SK-N-DZ (cell line): Measurements from ENCODE around the gene ADGRF3.
A peak's percentile ranks its signal among the peaks of the same experiment; 100 is the strongest.
"Not testable (repeated sequence)": the region's sequence is repeated elsewhere in the genome, so short reads cannot be mapped to it uniquely, and the experiment has no call there.

ENCODE experiments used
- DNase-seq: peaks from one replicate; pipeline ENCODE4 v3.0.0-alpha.2; 2015; ENCODE audit warnings: low spot score

Gene ADGRF3

DNA sequence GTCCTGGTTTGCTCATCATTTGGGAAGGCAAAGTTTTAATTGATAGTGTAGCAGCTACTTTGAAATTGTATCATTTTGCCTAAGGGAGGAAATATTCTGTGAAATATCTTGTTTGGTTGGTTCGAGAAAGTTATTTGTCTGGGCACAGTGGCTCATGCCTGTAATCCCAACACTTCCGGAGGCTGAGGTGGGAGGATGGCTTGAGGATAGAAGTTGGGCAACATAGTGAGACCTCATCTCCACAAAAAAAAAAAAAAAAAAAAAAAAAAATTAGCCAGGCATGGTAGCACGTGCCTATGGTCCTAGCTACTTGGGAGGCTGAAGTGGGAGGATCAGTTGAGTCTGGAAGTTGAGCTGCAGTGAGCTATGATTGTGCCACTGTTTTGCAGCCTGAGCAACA is 3.1 kb upstream of the ADGRF3 start:
- DNase-seq = no peak

DNA sequence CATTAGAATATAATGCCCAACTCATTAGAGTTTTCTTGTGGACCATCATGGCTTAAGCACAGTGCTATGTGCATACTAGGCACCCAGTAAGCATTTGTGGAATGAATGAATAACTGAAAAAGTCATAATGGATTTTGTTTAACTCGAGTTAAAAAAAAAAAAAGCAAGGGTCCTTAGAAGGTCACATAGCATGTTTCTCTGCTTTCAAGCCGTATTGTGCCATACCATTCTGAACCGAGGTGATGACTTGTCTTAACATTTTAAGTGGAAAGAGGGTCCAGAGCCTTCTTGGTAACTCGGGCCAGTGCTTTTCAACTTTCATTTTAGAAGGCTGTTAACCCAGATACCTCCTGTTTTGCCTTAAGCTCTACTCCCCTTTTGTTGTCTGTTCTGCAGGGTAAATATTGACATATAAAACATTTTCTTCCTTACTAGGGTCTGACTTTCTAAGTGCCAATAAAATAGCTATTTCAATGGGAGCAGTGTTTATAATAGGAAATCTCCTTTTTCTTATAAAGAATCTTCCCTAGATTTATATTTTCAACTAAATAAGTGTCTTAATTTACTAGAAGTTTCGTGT is 787 bp upstream of the ADGRF3 start:
- DNase-seq = no peak

GRCh38 chr2:26345545-26346453 is 790 bp downstream of the ADGRF3 start, which contains the start of gene SELENOI:
Gene SELENOI (plus strand): TSS chr2:26346143. CDS start chr2:26346233, 90 bp downstream.
- DNase-seq = peak; percentile 98

GRCh38 chr2:26345283-26345544 is 1.4 kb downstream of the ADGRF3 start:
- DNase-seq = no peak

DNA sequence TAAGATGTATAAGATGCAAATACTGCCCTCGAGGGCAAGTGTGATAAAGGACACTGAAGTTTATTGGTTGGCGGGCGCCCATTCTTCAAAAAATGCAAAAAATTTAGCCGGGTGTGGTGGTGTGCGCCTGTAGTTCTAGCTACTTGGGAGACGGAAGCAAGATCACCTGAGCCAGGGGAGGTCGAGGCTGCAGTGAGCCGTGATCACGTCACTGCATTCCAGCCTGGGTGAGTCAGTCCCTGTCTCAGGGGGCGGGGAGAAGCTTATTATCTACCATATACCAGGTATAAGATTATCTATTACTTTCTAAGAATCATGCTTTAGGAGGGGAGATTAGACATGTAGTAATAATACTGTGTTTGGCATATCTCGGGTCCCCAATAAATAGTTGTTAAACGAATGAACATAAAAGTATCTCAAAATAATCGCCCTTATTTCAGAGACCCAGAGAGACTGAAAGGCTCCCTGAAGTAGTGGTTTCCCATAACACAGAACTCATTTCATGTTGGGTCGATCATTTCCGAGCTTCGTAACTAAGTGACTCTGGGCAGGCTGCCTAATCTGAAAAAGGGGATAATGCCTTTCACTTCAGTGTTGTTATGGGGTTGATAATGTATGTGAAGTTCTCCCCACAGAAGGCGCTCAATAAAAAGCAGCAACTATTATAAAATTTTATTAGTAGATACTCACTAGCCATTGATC is 1.9 kb downstream of the ADGRF3 start:
- DNase-seq = no peak

DNA sequence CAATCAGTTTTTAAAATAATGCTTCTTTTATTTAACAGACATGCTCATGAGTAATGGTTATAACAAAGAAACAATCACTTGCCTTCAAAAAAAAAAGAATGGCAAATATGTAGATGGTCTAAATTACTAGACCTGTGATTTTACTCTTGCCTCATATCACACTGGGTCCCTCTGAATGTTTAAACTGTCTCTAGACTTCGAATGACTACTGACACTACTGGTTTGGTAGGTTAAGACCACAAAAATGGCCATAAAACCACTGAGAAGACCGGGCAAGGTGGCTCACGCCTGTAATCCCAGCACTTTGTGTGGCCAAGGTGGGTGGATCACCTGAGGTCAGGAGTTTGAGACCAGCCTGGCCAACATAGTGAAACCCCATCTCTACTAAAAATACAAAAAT is 5.8 kb downstream of the ADGRF3 start:
- DNase-seq = no peak

DNA sequence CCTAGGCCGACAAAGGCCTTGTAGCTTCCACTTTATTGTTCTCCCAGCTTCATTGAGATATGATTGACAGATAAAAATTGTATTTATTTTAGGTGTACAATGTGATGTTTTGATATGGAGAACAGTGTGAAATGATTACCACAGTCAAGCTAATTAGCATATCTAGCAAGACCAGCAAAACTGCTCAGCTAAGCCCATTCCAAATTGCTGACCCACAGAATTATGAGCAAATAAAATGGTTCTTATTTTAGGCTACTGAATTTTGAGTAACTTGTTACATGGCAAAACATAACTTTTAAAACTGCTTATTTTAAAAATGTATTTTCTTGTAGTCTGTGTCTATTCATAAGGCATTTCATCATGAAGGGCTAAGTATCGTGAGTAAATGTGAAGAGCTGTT is 9.3 kb downstream of the ADGRF3 start:
- DNase-seq = no peak

- no peak for DNase-seq
Observed at GRCh38 chr2:26336719-26337118, 9.9 kb downstream of the ADGRF3 start.

DNA sequence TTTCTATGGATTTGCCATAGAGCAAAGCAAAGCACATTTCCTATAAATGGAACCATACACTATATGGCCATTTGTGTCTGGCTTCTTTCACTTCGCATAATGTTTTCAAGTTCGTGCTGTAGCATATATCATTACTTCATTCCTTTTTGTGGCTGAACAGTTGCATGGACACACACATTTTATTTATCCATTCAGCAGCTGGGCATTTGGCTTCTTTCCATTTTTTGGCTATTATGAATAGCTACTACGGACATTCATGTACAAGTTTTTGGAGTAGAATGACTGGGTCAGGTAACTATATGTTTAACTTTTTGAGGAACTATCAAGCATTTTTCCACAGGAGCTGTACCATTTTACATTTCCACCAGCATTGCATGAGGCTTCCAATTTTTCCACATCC is 11.4 kb downstream of the ADGRF3 start:
- DNase-seq = no peak

- DNase-seq = peak; percentile 30
Observed at GRCh38 chr2:26333293-26333692, 13.3 kb downstream of the ADGRF3 start.

- not testable (repeated sequence) for DNase-seq
Observed at GRCh38 chr2:26331321-26331720, 15.3 kb downstream of the ADGRF3 start.

DNA sequence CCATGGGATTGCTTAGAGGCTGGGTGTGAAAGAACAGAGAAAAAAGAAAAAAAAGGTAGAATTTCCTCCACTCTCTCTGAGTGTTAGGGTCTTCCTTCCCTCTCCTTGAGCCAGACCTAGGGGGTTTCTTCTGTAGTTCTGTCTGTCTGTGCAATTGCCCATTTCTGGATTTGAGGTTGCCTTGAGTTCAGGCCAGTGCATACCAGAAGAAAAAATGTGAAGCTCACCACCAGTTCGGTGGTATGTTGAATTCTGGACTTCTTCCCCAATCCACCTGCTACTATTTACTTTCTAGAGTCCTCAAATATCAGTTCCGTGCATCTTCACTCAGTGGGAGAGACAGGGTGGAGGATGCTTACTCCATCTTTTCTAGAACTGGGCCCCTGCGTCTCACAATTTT is 16.0 kb downstream of the ADGRF3 start:
- DNase-seq = no peak

DNA sequence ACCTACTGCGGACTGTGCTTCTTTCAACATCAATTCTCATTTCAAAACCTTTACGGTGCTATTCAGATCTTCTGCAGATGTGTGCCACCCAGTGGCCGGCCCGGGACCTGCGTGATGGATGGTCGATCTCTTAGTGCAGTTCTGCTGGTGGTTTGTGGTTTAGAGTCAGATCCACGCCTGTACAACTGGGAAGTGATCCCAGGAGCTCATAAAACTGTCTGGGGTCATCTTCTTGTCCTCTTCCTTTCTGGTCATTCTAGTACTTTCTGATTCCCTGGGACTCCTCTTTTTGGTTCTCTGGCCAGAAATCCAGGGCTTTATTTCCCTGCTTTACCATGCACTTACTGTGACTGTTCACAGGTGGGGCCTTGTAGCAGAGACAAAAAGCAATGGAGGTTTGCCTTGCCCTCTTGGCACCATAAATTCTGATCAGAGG is 16.5 kb downstream of the ADGRF3 start:
- peak; percentile 64 for DNase-seq

GRCh38 chr2:26329083-26329482 is 17.5 kb downstream of the ADGRF3 start:
- not testable (repeated sequence) for DNase-seq

DNA sequence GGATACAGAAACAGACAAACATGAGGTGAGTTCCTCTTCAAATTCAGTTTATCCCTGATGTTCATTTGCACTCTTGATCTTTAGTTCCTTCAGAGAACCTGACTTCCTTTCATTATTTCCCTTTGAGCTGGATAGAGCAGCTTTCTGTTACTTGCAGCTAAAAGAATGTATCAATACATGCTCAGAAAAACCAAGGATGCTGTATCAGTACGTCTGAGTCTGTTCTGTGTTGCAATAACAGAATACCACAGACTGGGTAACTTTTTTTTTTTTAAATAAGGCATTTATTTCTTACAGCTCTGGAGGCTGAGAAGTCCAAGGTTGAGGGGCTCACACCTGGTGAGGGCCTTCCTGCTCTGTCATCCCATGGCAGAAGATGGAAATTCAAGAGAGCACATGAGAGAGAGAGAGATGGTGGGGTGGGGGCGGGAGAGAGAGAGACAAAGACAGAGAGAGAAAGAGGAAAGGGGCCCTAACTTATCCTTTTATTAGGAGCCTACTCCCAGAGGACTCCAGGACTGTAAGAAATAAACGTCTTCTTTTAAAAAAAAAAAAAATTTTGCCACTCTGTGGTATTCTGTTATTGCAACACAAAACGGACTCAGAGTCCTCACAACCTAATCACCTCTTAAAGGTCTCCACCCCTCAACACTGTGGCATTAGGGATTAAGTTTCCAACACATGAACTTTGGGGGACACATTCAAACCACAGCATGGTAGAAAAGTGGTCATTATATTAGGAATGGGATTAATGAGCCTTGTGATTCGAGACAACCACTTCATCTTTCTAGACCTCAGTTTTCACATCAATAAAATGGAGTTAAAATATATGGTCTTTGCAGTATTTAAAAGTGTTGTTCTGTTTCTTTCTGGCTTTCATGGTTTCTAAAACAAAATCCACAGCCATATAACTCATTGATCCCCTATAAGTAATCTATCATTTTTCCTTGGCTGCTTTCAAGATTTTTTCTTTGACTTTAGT is 19.0 kb downstream of the ADGRF3 start:
- no peak for DNase-seq

DNA sequence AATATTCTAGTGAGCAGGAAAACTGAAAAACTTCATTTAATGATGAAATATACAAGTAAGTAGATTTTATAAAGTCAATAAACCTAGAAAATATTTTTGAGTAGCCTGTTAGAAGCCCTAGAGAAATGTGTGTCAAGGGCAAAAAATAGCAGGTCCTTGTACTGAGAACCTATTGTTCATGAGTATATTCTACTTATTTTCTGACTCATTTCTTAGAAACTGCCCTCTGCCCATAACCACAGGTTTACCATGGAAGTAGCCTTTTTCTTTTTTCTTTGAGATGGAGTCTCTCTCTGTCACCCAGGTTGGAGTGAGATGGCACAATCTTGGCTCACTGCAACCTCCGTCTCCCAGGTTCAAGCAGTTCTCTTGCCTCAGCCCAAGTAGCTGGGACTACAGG is 20.1 kb downstream of the ADGRF3 start:
- no peak for DNase-seq

DNA sequence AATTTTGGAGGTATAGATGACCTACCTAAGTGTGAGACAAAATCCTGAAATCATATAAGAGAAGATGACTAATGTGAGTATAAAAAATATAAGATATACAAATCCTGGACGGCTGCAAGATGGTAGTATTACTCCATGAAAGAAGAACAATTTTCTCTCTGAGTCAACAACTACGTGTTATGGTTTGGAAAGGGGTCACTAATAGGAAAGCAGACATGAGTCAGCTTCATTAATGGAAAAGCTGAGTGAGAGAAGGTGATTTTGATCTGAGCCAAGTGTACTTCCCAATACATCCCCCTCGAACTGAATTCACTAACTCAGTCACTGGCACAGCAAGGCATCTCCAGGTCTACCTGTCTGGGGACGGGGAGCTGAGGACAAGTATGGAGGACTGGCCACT is 20.7 kb downstream of the ADGRF3 start:
- DNase-seq = no peak

DNA sequence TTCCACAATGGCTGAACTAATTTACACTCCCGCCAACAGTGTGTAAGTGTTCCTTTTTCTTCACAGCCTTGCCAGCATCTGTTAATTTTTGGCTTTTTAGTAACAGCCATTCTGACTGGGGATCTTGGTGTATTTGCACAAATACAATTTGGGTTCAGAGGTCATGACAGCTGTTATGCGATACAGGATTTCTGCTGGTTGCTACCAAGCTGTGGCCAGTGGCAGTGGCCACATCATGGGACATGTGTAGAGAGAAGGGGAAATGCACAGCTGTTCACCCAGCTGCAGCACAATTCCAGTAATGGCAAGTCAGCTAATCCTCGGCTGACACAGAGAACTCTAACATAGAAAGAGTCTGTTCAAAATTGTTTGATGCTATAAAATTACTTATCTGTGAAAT is 21.7 kb downstream of the ADGRF3 start:
- no peak for DNase-seq

GRCh38 chr2:26324479-26324878 is 22.1 kb downstream of the ADGRF3 start:
- not testable (repeated sequence) for DNase-seq

- no peak for DNase-seq
Observed at GRCh38 chr2:26318950-26319349, 27.6 kb downstream of the ADGRF3 start.

- DNase-seq = no peak
Observed at GRCh38 chr2:26317377-26318105, 29.0 kb downstream of the ADGRF3 start.
